NCI-H526 (cell line): ENCODE data around the gene MPZL2.

Source experiments
- DNase-seq, 2 experiments: peaks; one replicate each; lab custom pipeline; 2025; lab: John Stamatoyannopoulos, UW

Gene MPZL2

GRCh38 chr11:118243161-118243560 lies 20.9 kb downstream of the MPZL2 start:
- no peak for DNase-seq

DNA sequence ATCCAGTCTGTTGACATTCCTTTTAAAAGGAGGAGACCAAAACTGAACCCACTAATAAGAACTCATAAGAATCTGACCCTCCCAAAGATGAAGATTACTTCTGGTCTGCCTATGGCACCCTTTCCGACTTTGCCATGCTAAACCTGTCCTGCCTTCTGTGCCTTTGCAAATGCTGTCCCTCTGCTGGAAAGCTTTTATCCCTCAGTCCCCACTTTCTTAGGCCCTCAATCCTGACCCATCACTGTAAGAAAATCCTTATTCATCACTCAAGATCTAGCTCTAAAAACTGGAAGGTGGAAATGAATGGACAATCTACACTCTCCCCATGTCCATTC lies 22.4 kb downstream of the MPZL2 start:
- no peak for DNase-seq

GRCh38 chr11:118240999-118241763 lies 22.9 kb downstream of the MPZL2 start:
- DNase-seq: no peak

- no peak for DNase-seq
Measured at GRCh38 chr11:118239509-118240205, 24.4 kb downstream of the MPZL2 start.

GRCh38 chr11:118238929-118239328 lies 25.2 kb downstream of the MPZL2 start:
- DNase-seq: no peak

- DNase-seq: no peak
Measured at GRCh38 chr11:118238421-118238820, 25.7 kb downstream of the MPZL2 start.

GRCh38 chr11:118236170-118236569 lies 27.9 kb downstream of the MPZL2 start:
- no peak for DNase-seq

DNA sequence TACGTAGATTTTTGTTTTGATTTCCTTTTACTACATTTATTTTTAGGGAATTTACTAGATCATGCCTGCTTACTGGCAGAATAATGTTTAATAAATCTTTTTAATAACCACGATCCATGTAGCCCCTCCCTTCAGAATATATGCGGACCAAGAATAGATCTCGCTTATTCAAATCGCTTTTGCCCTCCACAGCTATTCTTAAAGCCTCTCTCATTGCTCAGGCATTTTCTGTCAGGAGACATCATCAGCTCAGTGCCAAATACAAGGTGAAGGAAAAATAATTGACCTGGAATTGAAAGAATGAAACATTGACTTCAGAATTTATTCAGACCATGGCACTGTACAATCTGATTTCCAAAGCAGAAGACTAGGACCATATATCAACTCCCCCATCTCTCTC lies 29.3 kb downstream of the MPZL2 start:
- DNase-seq: no peak

DNA sequence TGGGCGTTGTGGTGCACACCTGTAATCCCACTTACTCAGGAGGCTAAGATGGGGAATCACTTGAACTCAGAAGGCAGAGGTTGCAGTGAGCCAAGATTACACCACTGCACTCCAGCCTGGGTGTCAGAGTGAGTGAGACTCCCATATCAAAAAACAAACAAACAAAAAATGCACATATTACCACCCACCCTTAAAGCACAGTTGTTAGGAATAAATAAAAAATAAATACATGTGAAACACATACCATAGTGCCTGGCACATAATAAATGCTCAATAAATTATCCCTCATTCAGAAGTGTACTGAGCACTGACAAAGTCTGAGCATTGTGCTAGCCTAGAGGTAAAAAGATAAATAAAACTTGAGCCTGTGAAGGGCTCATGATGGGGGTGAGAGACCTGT lies 30.2 kb downstream of the MPZL2 start:
- no peak for DNase-seq

DNA sequence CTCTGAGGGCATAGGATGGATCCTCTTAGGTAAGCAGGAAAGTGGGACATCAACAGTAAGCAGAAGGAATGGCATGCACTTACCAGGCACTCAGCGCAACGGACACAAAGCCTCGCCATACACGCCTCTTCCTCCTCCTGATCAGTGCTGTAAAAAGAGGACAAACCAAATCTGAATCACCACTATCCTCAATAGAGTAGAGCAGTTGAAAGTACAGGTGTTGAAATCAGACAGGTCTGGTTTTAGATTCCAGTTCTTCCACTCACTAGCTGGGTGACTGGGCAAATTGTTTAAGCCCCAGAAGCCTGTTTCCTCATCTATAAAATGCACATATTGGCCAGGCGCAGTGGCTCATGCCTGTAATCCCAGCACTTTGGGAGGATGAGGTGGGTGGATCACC lies 30.7 kb downstream of the MPZL2 start:
- no peak for DNase-seq

DNA sequence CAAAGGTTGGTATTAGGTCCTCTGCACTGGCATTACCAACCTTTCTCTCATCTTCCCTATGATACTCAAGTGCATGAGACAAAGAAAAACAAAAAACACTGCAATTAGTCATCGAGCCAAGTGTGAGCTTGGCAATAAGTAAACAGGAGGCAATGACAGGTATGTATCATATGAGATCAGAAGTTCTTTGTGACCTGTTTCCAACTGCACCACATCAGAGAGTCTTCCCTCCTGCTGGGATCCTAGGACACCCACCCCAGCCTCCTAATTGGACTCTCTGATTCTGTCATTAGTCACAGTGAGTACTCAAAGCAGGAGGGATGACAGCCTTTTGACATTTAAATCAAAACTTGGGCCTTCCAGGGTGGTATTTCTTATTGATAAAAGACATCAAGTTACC lies 31.4 kb downstream of the MPZL2 start:
- no peak for DNase-seq

- DNase-seq: no peak
Measured at GRCh38 chr11:118231461-118231860, 32.6 kb downstream of the MPZL2 start.

- no peak for DNase-seq
Measured at GRCh38 chr11:118230088-118230487, 34.0 kb downstream of the MPZL2 start.

DNA sequence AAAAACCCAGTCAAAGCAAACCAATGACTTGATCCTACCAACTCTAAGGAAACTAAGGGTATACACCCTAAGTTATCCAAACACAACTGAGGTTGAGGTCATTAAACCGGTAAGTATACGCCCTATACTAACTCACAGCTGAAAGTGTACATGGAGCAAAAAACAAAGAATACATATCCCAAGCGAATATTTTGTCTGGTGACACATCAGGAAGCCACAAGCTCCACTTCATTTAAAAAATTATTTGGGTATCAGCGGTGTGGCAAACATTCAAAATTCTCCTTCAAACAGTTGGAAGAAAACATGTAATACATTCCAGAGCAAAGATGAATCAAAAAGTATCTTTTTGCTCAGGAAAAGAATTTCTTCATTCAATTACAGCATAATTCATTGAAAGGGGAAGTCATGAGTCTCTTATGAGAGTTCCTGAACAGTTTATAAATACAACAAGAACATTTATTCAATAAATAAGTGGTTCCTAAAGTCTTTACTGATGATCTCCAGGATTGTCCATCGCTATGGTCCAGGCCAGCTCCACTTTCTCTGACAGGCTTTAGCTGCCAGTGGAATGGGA lies 34.7 kb downstream of the MPZL2 start:
- no peak for DNase-seq

GRCh38 chr11:118227865-118228785 lies 36.0 kb downstream of the MPZL2 start:
- DNase-seq: no peak

GRCh38 chr11:118226781-118227180 lies 37.3 kb downstream of the MPZL2 start:
- DNase-seq: no peak

GRCh38 chr11:118226296-118226695 lies 37.8 kb downstream of the MPZL2 start:
- no peak for DNase-seq

- DNase-seq: no peak
Measured at GRCh38 chr11:118224511-118225188, 39.4 kb downstream of the MPZL2 start, which contains the start of gene JAML. Gene JAML (minus strand): TSS chr11:118225011. CDS start chr11:118214866, 10,145 bp downstream.

- no peak for DNase-seq
Measured at GRCh38 chr11:118223992-118224391, 40.1 kb downstream of the MPZL2 start.

DNA sequence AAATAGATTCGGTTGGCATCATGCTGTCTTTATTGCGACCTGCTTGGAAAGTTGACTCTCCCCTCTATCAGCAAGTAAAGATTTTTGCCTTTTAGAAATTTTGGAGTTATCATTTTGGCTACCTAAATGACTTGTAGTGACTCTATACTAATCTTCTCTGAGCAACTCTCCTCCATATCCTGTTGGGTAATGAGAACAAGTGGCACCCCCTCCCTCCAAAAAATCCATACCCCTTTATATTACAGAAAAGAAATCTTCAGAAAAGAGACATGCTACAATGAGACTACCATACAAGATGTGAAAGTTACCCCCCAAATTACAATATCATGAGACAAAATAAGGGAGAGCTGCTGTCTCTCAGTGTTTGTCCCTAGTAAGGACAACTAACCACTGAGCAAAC lies 40.5 kb downstream of the MPZL2 start:
- DNase-seq: no peak

- no peak for DNase-seq
Measured at GRCh38 chr11:118222437-118222836, 41.7 kb downstream of the MPZL2 start.

DNA sequence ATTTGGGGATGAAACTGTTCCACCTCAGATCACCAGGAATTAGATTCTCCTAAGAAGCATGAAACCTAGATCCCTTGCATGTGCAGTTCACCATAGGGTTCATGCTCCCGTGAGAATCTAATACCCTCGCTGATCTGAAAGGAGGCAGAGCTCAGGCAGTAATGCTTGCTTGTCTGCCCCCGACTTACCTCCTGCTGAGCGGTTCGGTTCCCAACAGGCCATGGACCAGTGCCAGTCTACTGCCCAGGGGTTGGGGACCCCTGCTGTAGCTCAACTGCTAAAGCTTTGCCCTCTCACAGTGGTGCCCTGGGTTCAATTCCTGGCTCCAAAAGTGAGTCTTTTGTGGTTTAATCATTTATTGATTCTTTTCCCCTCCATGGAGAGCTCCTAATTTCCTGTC lies 42.7 kb downstream of the MPZL2 start:
- no peak for DNase-seq
